Measurements from ENCODE around the gene AZGP1. TPM values are rescaled to one million over a fixed set of nuclear protein-coding genes. Genes with fewer than 3 reads are reported as not detected.
A peak's percentile ranks its signal among the peaks of the same experiment; 100 is the strongest.

AZGP1 gene
- total and polyA plus RNA-seq, 2 of the 13 experiments (the other 11 are each of a cell fraction or from before 2014, with no cell fraction given), result 93.8 to 229 TPM

- TF ChIP-seq, protein P1, sequence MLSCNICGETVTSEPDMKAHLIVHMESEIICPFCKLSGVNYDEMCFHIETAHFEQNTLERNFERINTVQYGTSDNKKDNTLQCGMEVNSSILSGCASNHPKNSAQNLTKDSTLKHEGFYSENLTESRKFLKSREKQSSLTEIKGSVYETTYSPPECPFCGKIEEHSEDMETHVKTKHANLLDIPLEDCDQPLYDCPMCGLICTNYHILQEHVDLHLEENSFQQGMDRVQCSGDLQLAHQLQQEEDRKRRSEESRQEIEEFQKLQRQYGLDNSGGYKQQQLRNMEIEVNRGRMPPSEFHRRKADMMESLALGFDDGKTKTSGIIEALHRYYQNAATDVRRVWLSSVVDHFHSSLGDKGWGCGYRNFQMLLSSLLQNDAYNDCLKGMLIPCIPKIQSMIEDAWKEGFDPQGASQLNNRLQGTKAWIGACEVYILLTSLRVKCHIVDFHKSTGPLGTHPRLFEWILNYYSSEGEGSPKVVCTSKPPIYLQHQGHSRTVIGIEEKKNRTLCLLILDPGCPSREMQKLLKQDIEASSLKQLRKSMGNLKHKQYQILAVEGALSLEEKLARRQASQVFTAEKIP (CRISPR knock-in tag; IDR thresholded peaks at IDR 0.05; ENCODE audit: borderline replicate concordance), result no peak
- TF ChIP-seq ZC3H4 (CRISPR knock-in tag; IDR thresholded peaks at IDR 0.05; ENCODE audit: borderline replicate concordance) (no peak), ZNF318 (CRISPR knock-in tag; IDR thresholded peaks at IDR 0.05) (no peak), ZNF143 (CRISPR knock-in tag; IDR thresholded peaks at IDR 0.05) (no peak), ZNF326 (CRISPR knock-in tag; IDR thresholded peaks at IDR 0.05; ENCODE audit: borderline replicate concordance) (no peak), ZNF333 (CRISPR knock-in tag; IDR thresholded peaks at IDR 0.05; ENCODE audit: borderline replicate concordance) (no peak), ZNF616 (CRISPR knock-in tag; IDR thresholded peaks at IDR 0.05; ENCODE audit: low read depth) (0 out of 2 replicates have a peak, but pooled peaks have one; percentile 31), ZNF17 (CRISPR knock-in tag; IDR thresholded peaks at IDR 0.05) (no peak), SALL1 (CRISPR knock-in tag; IDR thresholded peaks at IDR 0.05) (peak; percentile 77), SIX1 (CRISPR knock-in tag; IDR thresholded peaks at IDR 0.05; ENCODE audit: borderline replicate concordance) (no peak), ZNF121 (CRISPR knock-in tag; IDR thresholded peaks at IDR 0.05) (no peak), NFKBIZ (CRISPR knock-in tag; IDR thresholded peaks at IDR 0.05) (no peak; the same call in 1 of the 2 replicates), SMAD3 (CRISPR knock-in tag; IDR thresholded peaks at IDR 0.05) (peak; percentile 76)
Measured at GRCh38 chr7:99975782-99976521, at the start of gene AZGP1 (continued).

Data from HepG2 (cell line).